SK-N-MC (cell line): ENCODE results near the gene PDK2.

ENCODE experiments used
- EZH2 ChIP-seq: fragments of 200-600 bp; sonication (generic); IDR thresholded peaks from one replicate; pipeline ENCODE4 v1.6.1; 2017; ENCODE audit warnings: antibody characterized with exemption
- FOXP2 ChIP-seq: optimal IDR thresholded peaks from 2 replicates; pipeline ENCODE3; 2011; ENCODE audit warnings: mild to moderate bottlenecking, moderate library complexity; ENCODE audit not compliant: insufficient read depth; ENCODE audit errors: extremely low read length, control extremely low read depth
- POLR2AphosphoS5 ChIP-seq: IDR thresholded peaks from 2 replicates; pipeline ENCODE4 v1.6.1; 2012; ENCODE audit warnings: mild to moderate bottlenecking, low read depth, low read length, borderline replicate concordance

- TF ChIP-seq EZH2, result no peak
- TF ChIP-seq POLR2AphosphoS5, result no peak
- TF ChIP-seq FOXP2, result no peak
Measured at GRCh38 chr17:50059256-50059655, 35.9 kb upstream of the PDK2 start.
